Lower leg skin (tissue), 4 donors: Measurements from ENCODE around the gene OAS3. TPM values are rescaled to one million over a fixed set of nuclear protein-coding genes. Genes with fewer than 3 reads are reported as not detected.

Experiments used
- DNase-seq, 2 donors: peaks; one replicate each; pipeline ENCODE4 v3.0.0-alpha.2; 2019; ENCODE audit warnings: low spot score in 2 of 2
- H3K4me3 ChIP-seq: fragments of 200-600 bp; sonication (generic); 2 replicates; pipeline ENCODE4 v1.5.1; 2017; ENCODE audit warnings: mild to moderate bottlenecking, low read depth; ENCODE audit not compliant: poor library complexity, severe bottlenecking
- CTCF ChIP-seq, 3 donors: fragments of 450-650 bp; IDR thresholded peaks; one replicate each; pipeline ENCODE4 v1.5.1; 2016; ENCODE audit warnings: antibody characterized with exemption in 3 of 3, mild to moderate bottlenecking in 3 of 3, moderate library complexity in 2 of 3
- POLR2A ChIP-seq, 2 donors: fragments of 450-650 bp; IDR thresholded peaks; one replicate each; pipeline ENCODE4 v1.6.1; 2016 to 2017; ENCODE audit warnings: antibody characterized with exemption in 2 of 2, mild to moderate bottlenecking in 1 of 2, moderate library complexity in 1 of 2
- WGBS, 2 donors: methylation state at CpG; one replicate each; pipeline ENCODE4 v1.1.5; 2018; 5-methylcytosine and 5-hydroxymethylcytosine counted together
- intact Hi-C: fragments of 100-400 bp; cut with DNase I; formaldehyde crosslinking; loops from one replicate; pipeline ENCODE4 v1.15.0; 2023; ENCODE audit warnings: low total_unique reads
- total RNA-seq, 4 donors: library from RNA; depleted of rRNA; stranded (reverse); fragments of >200 nt; gene quantifications; one replicate each; pipeline ENCODE4 v1.1.0, GENCODE V29; 2016

The OAS3 gene
- total RNA-seq, 4 donors from 2014 or later, result 9.4 to 18.9 (median 15.9) TPM

DNA sequence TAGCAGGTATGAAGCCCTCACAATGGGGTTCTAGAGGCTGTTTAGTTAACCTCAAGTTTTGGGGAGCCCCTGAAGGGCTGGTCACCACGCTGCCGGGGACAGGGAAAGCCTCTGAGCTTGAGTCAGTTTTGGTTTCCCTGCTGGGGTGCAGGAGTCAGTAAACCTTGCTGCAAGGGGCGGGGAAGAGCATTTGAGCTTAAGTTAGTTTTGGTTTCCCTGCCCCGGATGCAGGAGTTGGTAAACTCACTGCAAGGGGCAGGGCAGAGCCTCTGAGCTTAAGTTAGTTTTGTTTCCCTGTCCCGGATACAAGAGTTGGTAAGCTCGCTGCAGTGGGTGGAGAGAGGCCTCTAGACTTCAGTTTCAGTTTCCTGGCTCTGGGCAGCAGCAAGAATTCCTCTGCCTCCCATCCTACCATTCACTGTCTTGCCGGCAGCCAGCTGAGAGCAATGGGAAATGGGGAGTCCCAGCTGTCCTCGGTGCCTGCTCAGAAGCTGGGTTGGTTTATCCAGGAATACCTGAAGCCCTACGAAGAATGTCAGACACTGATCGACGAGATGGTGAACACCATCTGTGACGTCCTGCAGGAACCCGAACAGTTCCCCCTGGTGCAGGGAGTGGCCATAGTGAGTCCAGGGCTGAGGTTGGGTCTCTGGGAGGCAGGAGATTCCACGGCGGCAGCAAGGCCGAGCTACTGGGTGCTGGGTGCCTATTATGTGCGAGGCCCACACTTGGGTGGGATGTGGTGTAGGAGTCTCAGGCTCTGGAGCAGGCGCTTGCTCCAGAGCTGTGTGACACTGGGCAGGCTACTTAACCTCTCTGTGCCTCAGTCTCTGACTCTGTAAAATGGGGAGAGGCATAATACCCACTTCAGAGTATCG lies 40.1 kb downstream of the OAS3 start, which contains the start of gene OAS2:
OAS2 (plus strand) TSS at position 357 of the 878 bp plus-strand sequence; CDS start at position 447, 90 bp downstream.
- peak; percentile 60 to 89 for DNase-seq
- peak within 1 kb of the TSS; percentile 13 for H3K4me3 ChIP-seq
- intact Hi-C loops, result no loop called here
- WGBS, 2 donors, result 30 to 31% methylated on average over 19 of the region's 19 CpGs
- no peak for TF ChIP-seq CTCF (IDR thresholded peaks at IDR 0.05)
- no peak for TF ChIP-seq POLR2A (IDR thresholded peaks at IDR 0.05)

- intact Hi-C loops, result no loop called here
- WGBS, 2 donors, result 38 to 51% methylated on average over 6 of the region's 6 CpGs
- DNase-seq, result no peak
- H3K4me3 ChIP-seq, result no peak overlapping the region
- TF ChIP-seq CTCF (IDR thresholded peaks at IDR 0.05), result no peak
- no peak for TF ChIP-seq POLR2A (IDR thresholded peaks at IDR 0.05)
Measured at GRCh38 chr12:112979041-112979680, 40.9 kb downstream of the OAS3 start.

DNA sequence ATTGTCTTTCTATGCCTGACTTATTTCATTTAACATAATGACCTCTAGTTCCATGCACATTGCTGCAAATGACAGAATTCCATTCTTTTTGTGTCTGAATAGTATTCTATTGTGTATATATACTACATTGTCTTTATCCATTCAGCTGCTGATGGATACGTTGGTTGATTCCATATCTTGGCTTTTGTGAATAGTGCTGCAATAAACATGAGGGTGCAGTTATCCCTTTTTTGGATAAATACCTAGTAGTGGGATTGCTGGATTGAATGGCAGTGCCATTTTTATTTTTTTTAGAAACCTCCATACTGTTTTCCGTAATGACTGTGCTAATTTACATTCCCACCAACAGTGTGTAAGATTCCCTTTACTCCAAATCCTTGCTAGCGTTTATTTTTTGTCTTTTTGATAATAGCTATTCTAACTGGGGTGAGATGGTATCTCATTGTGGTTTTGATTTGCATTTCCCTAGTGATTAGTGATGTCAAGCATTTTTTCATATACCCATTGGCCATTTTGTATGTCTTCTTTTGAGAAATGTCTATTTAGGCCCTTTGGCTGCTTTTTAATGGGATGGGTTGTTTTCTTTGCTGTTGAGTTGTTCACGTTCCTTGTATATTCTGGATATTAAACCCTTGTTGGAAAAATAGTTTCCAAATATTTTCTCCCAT lies 42.4 kb downstream of the OAS3 start:
- TF ChIP-seq CTCF (IDR thresholded peaks at IDR 0.05) (no peak), POLR2A (IDR thresholded peaks at IDR 0.05) (no peak)
- DNase-seq, result no peak
- intact Hi-C loops, result no loop called here
- WGBS, 2 donors, result 67 to 76% methylated on average over 4 of the region's 4 CpGs
- no peak overlapping the region for H3K4me3 ChIP-seq

- 94 to 100% methylated on average over 1 of the region's 1 CpG for WGBS, 2 donors
- DNase-seq, result no peak
- H3K4me3 ChIP-seq, result no peak overlapping the region
- TF ChIP-seq CTCF (IDR thresholded peaks at IDR 0.05), result no peak
- no peak for TF ChIP-seq POLR2A (IDR thresholded peaks at IDR 0.05)
- intact Hi-C loops, result no loop called here
Measured at GRCh38 chr12:112985642-112986290, 47.5 kb downstream of the OAS3 start.

DNA sequence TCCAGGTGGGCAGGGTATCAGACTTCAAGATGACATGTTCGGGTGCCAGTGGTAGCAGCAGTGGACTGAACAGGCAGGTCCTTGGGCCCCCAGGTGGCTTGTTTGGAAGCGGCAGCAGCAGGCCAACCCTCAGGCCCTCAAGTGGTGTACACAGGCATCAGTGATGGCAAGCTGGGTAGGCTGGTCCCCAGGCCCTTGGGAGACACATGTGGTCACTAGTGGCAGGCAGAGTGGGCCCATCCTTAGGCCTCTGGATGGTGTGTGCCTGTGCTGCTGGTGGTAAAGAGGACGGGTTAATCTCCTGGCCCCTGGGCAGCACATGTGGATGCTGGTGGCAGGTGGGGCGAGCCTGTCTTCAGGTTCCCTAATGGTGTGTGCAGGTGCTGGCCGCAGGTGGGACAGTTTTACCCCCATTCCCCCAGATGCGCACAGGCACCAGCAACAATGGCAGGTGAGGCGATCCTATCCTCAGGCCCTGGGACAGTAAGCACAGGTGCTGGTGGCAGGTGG lies 48.1 kb downstream of the OAS3 start:
- WGBS, 2 donors, result 91 to 94% methylated on average over 6 to 7 of the region's 7 CpGs
- TF ChIP-seq POLR2A (IDR thresholded peaks at IDR 0.05), result no peak
- no peak for TF ChIP-seq CTCF (IDR thresholded peaks at IDR 0.05)
- H3K4me3 ChIP-seq, result no peak overlapping the region
- intact Hi-C loops, result no loop called here
- no peak for DNase-seq
